Muscle of back (tissue), 13 donors: Measurements from ENCODE around the gene STX16. TPM values are rescaled to one million over a fixed set of nuclear protein-coding genes. Genes with fewer than 3 reads are reported as not detected.

Experiments
- DNase-seq, 3 donors: peaks; one replicate each; pipeline versions ENCODE4 v3.0.0 to v3.0.0-alpha.2; 2013
- long read RNA-seq, 9 donors: transcript quantifications; one replicate each; lab custom pipeline, GENCODE V29; 2026
- polyA plus RNA-seq, 10 donors: library from polyadenylated mRNA; unstranded; fragments of 120-200 nt; gene quantifications; one replicate each; pipeline ENCODE4 v1.2.1, GENCODE V29; 2013; ENCODE audit not compliant: insufficient read length in 10 of 10

The STX16 gene, protein sequence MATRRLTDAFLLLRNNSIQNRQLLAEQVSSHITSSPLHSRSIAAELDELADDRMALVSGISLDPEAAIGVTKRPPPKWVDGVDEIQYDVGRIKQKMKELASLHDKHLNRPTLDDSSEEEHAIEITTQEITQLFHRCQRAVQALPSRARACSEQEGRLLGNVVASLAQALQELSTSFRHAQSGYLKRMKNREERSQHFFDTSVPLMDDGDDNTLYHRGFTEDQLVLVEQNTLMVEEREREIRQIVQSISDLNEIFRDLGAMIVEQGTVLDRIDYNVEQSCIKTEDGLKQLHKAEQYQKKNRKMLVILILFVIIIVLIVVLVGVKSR
- polyA plus RNA-seq = 10 to 100 TPM; 33.5 to 81.8 (median 53.4) TPM
- long read RNA-seq, donor 1, full-length matches to known transcripts = 1 of 1 reads
- long read RNA-seq, donor 1, partial matches to known transcripts = 0 of 1 reads
- long read RNA-seq, donor 1, other reads (novel, unspliced or antisense) = 0 of 1 reads
- long read RNA-seq, donor 2, full-length matches to known transcripts = 4 of 4 reads
- long read RNA-seq, donor 2, partial matches to known transcripts = 0 of 4 reads
- long read RNA-seq, donor 2, other reads (novel, unspliced or antisense) = 0 of 4 reads
- long read RNA-seq, donor 3 = 0 reads
- long read RNA-seq, donor 4, full-length matches to known transcripts = 2 of 2 reads
- long read RNA-seq, donor 4, partial matches to known transcripts = 0 of 2 reads
- long read RNA-seq, donor 4, other reads (novel, unspliced or antisense) = 0 of 2 reads
- long read RNA-seq, donor 5, full-length matches to known transcripts = 1 of 1 reads
- long read RNA-seq, donor 5, partial matches to known transcripts = 0 of 1 reads
- long read RNA-seq, donor 5, other reads (novel, unspliced or antisense) = 0 of 1 reads
- long read RNA-seq, donor 6, full-length matches to known transcripts = 4 of 4 reads
- long read RNA-seq, donor 6, partial matches to known transcripts = 0 of 4 reads
- long read RNA-seq, donor 6, other reads (novel, unspliced or antisense) = 0 of 4 reads
- long read RNA-seq, donor 7, full-length matches to known transcripts = 3 of 9 reads
- long read RNA-seq, donor 7, partial matches to known transcripts = 6 of 9 reads
- long read RNA-seq, donor 7, other reads (novel, unspliced or antisense) = 0 of 9 reads
- long read RNA-seq, donor 8, full-length matches to known transcripts = 2 of 2 reads
- long read RNA-seq, donor 8, partial matches to known transcripts = 0 of 2 reads
- long read RNA-seq, donor 8, other reads (novel, unspliced or antisense) = 0 of 2 reads
- long read RNA-seq, donor 9, full-length matches to known transcripts = 1 of 1 reads
- long read RNA-seq, donor 9, partial matches to known transcripts = 0 of 1 reads
- long read RNA-seq, donor 9, other reads (novel, unspliced or antisense) = 0 of 1 reads

GRCh38 chr20:58650776-58651558 lies at the start of gene STX16:
Gene STX16, plus strand, starts transcription at chr20:58651283. Its CDS starts 724 bp downstream, at chr20:58652007.
- DNase-seq = peak; percentile 94 to 97 (median 94)

DNA sequence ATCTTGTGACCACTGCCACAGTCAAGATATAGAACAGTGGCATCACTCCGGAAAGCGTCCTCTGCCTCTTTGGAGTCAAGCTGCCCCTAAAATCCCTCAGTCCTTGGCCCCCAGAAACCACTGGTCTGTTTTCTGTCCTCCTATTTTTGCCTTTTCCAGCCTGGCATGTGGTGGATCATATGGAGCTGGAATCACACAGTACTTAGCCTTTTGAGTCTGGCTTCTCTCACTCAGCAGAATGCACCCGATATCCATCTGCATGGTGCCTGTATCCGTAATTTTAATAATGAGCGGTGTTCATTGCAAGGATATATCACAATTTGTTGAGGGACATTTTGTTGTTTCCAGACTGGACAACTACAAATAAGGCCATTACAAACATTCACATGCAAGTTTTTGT lies 49.0 kb upstream of the STX16 start:
- no peak for DNase-seq

DNA sequence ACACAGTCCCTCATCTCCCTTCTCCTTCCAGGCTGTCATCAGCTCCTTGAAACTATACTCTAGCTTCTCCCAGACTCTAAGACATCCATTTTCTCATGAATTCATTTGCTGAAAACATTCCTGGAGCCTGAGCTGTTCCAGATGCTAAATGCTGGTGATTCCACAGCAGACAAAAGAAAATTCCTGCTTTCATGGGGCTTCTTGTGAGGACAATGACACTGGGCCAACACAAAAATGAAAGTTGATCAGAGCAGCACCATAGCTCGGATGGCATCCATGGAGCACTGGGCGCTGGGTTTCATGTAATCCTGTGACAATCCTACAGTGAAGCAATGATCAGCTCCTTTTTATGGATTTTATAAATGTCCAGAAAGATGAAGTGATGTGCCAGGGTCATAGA lies 47.4 kb upstream of the STX16 start:
- peak; percentile 56 to 76 (median 68) for DNase-seq

- DNase-seq = peak in 1 of 3 donors; percentile 83
Measured at GRCh38 chr20:58604128-58604881, 46.8 kb upstream of the STX16 start.

DNA sequence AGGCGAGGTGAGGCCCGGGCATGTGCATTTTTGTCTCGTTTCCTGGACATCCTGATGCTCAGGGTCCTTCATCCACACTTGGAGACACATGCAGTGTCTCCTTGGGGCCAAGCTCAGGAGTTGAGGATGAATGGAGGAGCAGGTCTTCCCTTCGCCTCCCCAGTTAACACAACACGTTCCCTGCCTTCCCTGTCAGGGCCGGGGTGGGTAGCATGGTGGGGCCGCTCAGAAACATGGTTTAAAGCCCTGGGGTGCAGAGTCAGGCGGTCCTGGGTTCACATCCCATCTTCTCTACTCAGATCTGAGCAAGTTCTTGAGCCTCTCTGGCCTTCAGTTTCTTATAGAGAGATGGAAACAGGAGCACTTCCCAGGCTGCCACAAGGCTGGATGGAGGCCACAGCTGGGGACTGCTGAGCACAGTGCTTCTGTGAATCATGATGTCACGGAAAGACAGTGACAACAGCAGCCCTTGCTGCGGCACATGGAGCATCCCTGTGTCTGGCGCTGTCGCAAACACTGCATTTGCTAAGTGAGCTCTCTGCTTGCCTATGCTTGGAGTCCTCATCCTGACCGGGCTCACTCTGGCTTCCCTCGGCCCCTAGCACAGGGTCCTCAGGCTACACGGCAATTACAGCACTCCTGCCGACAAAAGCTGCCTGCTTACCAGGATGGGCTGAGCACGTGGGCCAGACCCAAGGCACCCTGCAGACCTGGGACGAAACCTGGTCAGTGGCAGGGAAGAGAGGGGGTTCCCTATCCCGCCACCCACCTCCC lies 45.6 kb upstream of the STX16 start:
- DNase-seq = no peak

- no peak for DNase-seq
Measured at GRCh38 chr20:58606184-58606583, 44.9 kb upstream of the STX16 start.

- no peak for DNase-seq
Measured at GRCh38 chr20:58608096-58608840, 42.8 kb upstream of the STX16 start.

DNA sequence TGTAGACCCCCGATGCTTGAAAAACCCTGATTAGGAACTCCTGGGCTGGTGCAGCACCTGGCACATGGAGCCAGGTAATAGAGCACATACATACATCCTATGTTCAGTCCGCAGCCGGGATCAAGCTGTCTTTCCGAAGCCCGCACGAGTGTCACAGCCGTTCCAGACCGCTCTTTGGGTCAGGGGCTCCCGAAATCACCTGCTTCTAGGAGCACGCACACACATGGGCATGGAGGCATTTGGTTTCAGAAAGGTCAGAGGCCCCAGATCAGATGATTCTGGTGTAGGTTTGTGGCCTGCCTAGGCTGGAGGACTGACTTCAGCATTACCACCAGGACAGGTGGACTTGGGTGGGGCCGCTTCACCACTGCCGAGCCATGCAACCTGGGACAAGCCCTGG lies 42.1 kb upstream of the STX16 start:
- no peak for DNase-seq

DNA sequence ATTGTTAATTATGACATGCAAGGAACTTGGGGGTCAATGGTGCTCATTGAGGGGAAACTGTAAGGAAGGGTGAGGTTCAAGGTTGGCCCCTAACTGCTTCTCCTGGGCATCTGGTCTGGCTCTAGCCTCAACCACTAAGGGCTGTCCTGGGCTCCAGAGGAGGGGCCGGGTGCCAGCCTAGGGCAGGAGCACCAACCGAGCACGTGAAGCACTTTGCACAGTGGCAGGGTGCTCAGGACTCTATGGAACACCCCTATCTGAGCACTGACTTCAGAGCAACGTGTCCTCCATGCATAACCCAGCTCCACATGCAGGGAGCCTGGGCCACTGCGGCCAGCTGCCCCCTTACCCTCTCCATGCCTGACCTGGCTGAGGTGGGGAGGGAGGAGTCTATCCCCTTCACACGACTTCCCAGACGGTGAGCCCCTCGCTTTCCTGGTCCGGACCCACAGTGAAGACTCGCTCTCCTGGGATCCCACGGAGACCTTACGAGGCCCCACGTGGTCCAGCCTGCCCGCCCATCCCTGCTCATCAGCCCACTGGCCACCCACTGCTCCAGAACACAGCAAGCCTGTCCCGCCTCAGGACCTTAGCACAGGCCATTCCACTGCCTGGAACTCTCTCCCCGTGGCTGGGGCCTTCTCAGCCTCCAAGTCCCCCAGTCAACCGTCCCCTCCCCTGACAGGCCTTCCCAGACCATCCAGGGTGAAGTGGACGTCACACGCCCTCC lies 40.8 kb upstream of the STX16 start:
- DNase-seq = no peak

- DNase-seq = no peak
Measured at GRCh38 chr20:58610811-58611210, 40.3 kb upstream of the STX16 start.

DNA sequence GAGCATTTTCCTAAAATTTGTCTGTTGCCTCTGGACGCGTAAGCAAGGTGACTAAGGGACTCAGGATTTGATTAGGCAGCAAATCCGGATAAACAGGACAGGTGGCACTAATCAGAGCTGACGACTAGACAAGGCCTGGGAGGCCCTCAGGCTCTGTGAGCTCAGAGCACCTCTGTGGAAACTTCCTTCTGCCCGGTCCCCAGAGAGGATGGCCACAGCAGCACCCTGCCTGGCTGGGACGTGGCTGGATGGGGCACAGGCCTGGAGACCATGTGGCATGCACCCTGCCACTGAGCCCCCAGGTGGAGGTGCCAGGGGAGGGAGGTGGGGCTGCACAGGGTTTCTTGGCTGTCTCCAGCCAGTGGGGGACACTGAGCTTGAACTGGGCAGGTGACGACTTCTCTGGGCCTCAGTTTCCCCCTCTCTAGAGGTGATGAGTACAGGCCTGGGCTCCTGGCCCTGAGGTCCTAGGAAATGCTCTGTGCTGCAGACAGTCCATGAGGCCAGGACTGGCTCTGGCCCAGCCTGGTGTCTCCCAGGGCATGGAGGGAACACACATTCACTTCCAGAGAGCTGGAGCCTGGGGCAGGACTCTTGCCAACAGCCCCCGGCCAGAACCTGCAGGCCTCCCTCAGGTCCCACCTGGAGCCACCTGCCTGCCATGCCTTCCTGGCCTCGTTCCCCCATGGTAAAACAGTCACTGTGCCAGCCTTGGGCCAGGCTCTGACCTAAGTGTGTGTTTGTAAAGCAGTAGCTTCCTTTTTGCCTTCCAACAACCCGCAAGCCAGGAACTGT lies 39.6 kb upstream of the STX16 start:
- DNase-seq = peak in 1 of 3 donors; percentile 53

DNA sequence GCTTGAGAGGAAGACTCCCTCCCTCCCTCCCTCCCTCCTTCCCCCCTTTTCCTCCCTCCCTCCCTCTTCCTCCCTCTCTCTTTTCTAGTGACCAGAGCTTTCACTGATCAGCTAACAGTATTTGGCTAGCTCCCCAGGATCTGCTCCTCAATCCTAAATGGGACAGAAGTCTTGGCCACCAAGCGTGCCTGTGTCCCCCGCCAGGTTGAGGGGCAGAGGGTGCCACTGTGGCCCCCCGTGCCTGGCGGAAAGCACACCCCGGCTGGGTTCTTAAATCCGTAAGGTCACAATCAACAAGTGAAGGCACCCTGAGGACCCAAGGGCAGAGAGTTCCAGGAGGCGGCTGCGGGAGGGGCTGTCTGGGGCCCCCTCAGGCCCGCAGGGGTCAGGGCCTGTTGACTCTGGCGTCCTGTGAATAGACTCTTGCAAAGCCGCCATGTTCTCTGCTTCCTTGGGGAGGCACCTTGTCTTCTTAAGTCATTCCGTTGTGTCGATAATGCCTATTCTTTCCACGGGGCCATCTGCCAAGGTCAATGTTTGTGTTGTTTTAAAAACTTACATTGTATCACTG lies 38.9 kb upstream of the STX16 start:
- peak in 2 of 3 donors; percentile 56 to 75 for DNase-seq

GRCh38 chr20:58613061-58613854 lies 37.8 kb upstream of the STX16 start:
- DNase-seq = no peak

DNA sequence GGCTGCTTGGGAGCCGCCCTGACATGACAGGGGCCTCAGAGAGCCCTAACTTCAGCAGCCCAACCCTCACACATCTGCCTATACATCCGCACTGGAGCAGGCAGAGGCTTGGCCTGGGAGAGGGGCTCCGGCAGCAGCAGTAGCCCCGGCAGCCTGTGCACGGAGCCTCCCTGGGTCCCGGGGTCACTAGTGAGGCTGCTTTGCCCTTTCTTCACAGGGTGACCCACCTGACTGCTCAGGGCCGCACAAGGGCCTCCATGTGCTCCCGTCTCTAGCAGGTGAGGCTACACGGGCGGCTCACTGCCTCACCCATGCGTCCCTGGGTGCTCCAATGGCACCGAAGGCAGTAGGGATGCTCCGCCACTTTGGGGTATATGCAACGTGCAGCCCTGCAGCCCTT lies 36.7 kb upstream of the STX16 start:
- DNase-seq = no peak

DNA sequence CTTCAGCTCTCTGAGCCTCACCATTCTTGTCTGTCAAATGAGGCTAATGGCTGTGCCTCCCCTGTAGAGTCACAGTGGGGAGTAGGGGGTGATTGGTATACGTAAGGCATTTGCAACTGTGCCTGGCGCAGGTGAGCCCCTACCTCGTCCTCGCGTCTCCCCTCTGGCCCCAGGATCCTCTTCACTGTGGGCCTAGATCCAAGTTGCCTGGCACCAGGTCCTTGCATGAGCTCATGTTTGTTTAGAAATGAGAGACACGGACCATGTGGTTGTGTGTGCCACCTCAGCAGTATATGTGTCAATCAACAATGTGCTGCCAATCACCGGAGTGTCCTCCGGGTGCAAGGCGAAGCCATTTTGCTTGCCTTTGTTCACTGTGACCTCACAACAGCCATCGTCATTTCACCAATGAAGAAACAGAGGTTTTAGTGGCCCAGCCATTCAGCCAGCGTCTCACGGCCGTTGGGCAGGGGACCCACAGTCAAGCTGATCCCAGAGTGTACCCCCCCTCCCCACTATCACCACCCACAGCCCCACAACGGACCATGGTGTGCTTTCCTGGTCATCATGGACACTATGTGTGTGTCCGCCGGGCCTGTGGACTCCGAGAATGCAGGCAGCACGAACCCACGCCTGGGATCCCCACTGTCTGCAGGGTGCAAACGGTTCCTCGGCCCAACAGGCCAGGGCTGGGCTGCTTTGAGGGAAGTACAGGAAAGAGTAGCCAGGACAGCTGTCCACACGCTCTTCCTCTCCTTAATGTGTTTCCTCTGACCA lies 35.9 kb upstream of the STX16 start:
- no peak for DNase-seq
